ENCODE results near the gene WASHC4. TPM values are rescaled to one million over a fixed set of nuclear protein-coding genes. Genes with fewer than 3 reads are reported as not detected.

WASHC4 gene
- total RNA-seq, 1 donor from 2014 or later: 52.7 TPM

DNA sequence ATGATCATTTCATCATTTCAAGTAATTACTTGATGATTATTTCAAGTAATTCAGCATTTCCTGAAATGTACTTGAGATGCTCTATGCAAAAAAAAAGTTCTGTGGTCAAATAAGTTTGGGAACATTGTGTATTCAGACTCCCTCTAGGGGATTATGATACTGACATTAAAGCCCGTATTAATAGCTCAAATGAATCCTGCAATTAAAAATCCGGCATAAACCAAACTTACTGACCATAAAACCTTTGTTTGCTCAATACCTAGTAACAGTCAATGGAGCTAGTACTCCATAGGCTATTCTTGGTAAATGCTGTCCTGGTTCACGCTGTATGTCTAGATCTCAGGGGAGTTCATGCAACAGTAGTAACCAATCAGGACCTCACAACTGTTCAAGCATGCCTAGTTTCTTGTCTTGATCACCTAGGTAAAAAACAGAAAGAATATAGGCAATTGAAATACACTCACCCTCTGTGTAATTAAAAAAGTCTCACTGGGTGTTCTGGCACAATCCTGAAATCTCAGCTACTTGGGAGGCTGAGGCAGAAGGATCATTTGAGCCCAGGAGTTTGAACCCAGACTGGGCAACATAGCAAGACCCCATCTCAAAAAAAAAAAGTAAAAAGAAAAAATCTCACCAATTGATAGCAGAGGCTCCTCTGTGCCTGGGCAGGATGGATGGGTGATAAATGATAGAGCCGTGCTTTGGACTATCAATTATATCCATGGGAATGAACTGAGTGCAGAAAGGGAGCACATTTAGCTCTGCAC is 37.4 kb upstream of the WASHC4 start:
- H3K27me3 Mint-ChIP-seq: no peaks in the 10 kb centered on the region
- TF ChIP-seq, protein P1, sequence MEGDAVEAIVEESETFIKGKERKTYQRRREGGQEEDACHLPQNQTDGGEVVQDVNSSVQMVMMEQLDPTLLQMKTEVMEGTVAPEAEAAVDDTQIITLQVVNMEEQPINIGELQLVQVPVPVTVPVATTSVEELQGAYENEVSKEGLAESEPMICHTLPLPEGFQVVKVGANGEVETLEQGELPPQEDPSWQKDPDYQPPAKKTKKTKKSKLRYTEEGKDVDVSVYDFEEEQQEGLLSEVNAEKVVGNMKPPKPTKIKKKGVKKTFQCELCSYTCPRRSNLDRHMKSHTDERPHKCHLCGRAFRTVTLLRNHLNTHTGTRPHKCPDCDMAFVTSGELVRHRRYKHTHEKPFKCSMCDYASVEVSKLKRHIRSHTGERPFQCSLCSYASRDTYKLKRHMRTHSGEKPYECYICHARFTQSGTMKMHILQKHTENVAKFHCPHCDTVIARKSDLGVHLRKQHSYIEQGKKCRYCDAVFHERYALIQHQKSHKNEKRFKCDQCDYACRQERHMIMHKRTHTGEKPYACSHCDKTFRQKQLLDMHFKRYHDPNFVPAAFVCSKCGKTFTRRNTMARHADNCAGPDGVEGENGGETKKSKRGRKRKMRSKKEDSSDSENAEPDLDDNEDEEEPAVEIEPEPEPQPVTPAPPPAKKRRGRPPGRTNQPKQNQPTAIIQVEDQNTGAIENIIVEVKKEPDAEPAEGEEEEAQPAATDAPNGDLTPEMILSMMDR (IDR thresholded peaks at IDR 0.05; ENCODE audit: unreplicated experiment): no peak
- no peaks in the 10 kb centered on the region for H3K36me3 Mint-ChIP-seq (ENCODE audit: insufficient read depth)
- no peaks in the 10 kb centered on the region for H3K4me1 Mint-ChIP-seq (ENCODE audit: low read depth)
- DNase-seq (ENCODE audit: low spot score, unreplicated experiment): no peak
- H3K9me3 Mint-ChIP-seq (ENCODE audit: low read depth): no peaks in the 10 kb centered on the region
- H3K27ac Mint-ChIP-seq: no peak overlapping the region
- H3K4me3 Mint-ChIP-seq (ENCODE audit: low read depth): no peak overlapping the region

DNA sequence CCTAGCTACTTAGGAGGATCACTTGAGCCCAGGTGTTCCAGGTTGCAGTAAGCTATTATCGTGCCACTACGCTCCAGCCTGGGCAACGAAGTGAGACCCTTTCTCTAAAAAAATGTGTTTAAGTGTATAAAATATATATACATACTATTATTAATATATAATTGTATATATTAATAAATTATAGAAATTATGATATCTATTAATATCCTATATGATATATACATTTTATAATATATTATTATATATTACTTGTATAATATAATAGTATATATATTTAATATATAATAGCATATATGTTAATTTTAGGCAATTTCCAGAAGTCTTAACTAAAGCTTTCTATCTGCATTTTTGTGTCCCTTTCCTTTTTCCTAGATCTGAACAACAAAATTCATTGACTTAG is 35.5 kb upstream of the WASHC4 start:
- no peak for DNase-seq (ENCODE audit: low spot score, unreplicated experiment)
- no peaks in the 10 kb centered on the region for H3K27me3 Mint-ChIP-seq
- H3K9me3 Mint-ChIP-seq (ENCODE audit: low read depth): no peaks in the 10 kb centered on the region
- H3K4me3 Mint-ChIP-seq (ENCODE audit: low read depth): no peak overlapping the region
- TF ChIP-seq, protein P1 (IDR thresholded peaks at IDR 0.05; ENCODE audit: unreplicated experiment): no peak
- no peak overlapping the region for H3K27ac Mint-ChIP-seq
- no peaks in the 10 kb centered on the region for H3K36me3 Mint-ChIP-seq (ENCODE audit: insufficient read depth)
- no peaks in the 10 kb centered on the region for H3K4me1 Mint-ChIP-seq (ENCODE audit: low read depth)

- Mint-ChIP-seq H3K9me3 (ENCODE audit: low read depth) (no peaks in the 10 kb centered on the region), H3K27ac (no peak overlapping the region), H3K4me3 (ENCODE audit: low read depth) (no peak overlapping the region), H3K4me1 (ENCODE audit: low read depth) (no peaks in the 10 kb centered on the region), H3K27me3 (no peaks in the 10 kb centered on the region), H3K36me3 (ENCODE audit: insufficient read depth) (no peaks in the 10 kb centered on the region)
- TF ChIP-seq, protein P1 (IDR thresholded peaks at IDR 0.05; ENCODE audit: unreplicated experiment): no peak
- no peak for DNase-seq (ENCODE audit: low spot score, unreplicated experiment)
Measured at GRCh38 chr12:105072888-105073488, 34.5 kb upstream of the WASHC4 start.

DNA sequence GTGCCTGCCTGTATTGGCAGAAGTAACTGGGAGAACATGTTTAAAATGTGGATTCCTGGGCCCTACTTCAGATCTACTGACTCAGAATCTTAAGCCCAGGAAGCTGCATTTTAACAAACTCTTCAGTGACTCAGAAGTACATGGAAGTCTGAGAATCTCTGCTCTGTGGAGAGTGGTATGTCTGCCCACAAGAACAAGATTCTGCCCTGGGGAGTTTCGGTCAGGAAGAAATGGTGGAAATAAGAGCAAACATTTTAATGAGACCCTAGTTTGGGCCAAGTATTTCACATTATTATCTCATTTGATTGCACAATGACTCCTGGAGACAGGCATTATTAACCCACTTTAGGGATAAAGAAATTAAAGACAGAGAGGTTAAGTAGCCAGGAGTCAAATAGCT is 31.4 kb upstream of the WASHC4 start:
- Mint-ChIP-seq H3K27me3 (peaks cover 12% of the 10 kb centered on the region), H3K27ac (no peak overlapping the region), H3K9me3 (ENCODE audit: low read depth) (no peaks in the 10 kb centered on the region), H3K4me1 (ENCODE audit: low read depth) (no peaks in the 10 kb centered on the region), H3K4me3 (ENCODE audit: low read depth) (no peak overlapping the region), H3K36me3 (ENCODE audit: insufficient read depth) (no peaks in the 10 kb centered on the region)
- TF ChIP-seq, protein P1 (IDR thresholded peaks at IDR 0.05; ENCODE audit: unreplicated experiment): no peak
- DNase-seq (ENCODE audit: low spot score, unreplicated experiment): no peak

DNA sequence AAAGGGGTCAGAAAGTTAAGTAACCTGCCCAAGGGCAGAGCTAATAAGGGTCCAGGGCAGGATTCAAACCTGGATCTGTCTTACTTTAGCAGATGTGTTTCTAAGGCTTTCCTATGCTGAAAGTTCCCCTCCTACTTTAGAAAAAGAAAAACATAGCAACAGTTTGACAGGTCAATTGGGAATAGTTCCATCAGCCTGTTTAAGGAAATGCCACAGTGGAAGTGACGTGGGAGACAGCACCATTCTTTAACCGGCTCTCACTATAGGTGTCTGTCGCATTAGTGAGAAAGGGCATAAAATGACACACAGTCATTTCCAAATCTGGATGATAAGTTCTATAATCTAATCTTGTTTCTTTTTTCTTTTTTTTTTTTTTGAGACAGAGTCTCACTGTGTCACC is 30.6 kb upstream of the WASHC4 start:
- Mint-ChIP-seq H3K27me3 (peaks cover 16% of the 10 kb centered on the region), H3K4me3 (ENCODE audit: low read depth) (no peak overlapping the region), H3K27ac (no peak overlapping the region), H3K36me3 (ENCODE audit: insufficient read depth) (no peaks in the 10 kb centered on the region), H3K9me3 (ENCODE audit: low read depth) (no peaks in the 10 kb centered on the region), H3K4me1 (ENCODE audit: low read depth) (no peaks in the 10 kb centered on the region)
- DNase-seq (ENCODE audit: low spot score, unreplicated experiment): no peak
- TF ChIP-seq, protein P1 (IDR thresholded peaks at IDR 0.05; ENCODE audit: unreplicated experiment): no peak
